AG08396 (cell line): ENCODE data around the gene MRPL18.
"Not testable (repeated sequence)": the region's sequence is repeated elsewhere in the genome, so short reads cannot be mapped to it uniquely, and the experiment has no call there.

Experiments
- DNase-seq: peaks from one replicate; pipeline ENCODE4 v3.0.0; 2012; ENCODE audit warnings: low spot score, mixed read lengths

The MRPL18 gene

GRCh38 chr6:159817951-159818739, 27.9 kb downstream of the MRPL18 start:
- DNase-seq: no peak

DNA sequence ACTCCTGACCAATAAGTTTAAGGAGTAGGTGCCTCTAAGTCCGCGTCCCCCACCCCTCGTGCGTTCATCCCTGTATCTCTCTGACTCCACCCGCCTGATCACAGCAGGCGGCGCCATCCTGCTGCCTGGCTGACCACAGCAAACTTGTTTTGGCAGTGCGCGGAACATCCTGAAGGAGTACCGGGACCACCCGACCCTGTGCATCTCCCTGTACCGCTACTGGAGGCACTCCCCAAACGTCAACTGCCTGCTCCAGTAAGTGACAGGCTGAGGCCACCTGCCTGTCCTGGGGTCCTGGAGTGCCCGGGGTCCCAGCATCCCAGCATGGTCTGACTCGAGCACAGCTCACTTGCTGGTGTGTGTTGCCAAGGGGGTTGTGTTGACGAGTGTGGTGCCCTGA, 28.8 kb downstream of the MRPL18 start:
- DNase-seq: no peak

DNA sequence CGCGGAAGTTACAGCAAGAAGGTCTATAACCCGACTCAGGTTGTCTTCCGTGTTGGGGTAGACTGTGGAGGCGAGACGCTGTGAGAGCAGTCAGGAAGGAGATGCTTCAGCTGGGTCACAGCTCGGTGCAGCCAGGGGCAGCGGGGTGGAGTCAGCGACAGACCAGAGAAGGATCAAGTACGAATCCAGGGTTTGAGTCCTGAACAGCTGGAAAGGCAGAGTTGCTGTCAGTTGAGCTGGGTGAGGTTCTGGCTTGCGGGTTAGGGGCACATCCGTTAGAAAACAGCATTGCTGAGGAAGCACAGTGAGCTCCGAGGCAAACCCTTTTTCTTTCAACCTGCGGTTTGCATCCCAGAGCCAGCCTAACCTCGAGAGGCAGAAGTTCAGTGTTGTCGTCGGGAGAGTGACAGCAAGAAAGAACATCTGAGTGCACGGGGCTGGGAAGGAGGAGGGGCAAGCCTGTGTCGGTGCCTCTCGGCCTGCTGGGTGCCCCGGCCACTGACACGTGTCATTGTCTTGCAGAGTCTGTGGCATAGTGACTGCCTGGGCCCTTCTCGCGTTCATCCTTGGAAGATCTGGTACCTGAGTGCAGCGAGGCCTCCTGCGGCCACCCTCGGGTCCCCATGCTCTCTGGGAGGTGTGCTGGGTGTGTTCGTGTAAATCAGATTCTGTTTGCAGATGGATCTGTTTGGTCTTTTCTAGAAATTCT, 29.8 kb downstream of the MRPL18 start:
- no peak for DNase-seq

DNA sequence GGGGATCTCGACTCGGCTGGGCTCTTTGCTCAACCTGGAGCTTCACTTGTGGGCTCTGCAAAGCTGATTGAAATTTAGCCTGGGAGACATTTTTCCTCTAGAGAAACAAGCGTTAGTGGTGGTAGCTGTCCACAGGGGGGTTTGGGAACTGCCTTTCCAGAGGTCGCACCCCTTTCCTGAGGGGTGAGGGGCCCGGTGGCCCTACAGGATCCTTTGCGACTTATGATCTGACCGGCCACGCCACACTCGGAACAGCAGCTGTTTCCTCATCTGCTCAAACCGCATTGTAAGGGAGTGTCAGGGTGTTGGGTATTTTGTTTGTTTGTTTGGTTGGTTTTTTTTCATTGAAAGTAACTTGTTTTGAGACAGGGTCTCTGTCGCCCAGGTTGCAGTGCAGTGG, 30.9 kb downstream of the MRPL18 start:
- DNase-seq: no peak

- no peak for DNase-seq
Observed at GRCh38 chr6:159821726-159822125, 31.5 kb downstream of the MRPL18 start.

GRCh38 chr6:159823953-159824352, 33.7 kb downstream of the MRPL18 start:
- no peak for DNase-seq

- DNase-seq: not testable (repeated sequence)
Observed at GRCh38 chr6:159824690-159825089, 34.4 kb downstream of the MRPL18 start.

- no peak for DNase-seq
Observed at GRCh38 chr6:159826004-159826403, 35.7 kb downstream of the MRPL18 start.

GRCh38 chr6:159826968-159827647, 36.8 kb downstream of the MRPL18 start:
- no peak for DNase-seq

GRCh38 chr6:159828074-159828473, 37.8 kb downstream of the MRPL18 start:
- no peak for DNase-seq

DNA sequence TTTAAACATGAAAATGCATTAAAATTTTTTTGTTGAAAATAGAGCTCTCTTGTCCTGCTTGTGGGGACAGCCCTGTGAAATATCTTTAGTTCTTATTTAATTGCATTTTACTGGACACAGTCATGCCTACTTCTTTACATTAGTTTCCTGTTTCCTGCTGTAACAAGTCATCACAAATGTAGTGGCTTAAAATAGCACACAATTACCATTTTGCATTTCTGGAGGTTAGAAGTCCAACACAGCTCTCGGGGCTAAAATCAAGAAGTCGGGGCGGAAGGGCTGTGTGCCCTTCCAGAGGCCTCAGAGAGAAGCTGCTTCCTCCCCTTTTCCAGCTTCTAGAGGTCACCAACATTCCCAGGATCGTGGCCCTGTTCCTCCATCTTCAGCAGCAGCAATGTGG, 39.3 kb downstream of the MRPL18 start:
- no peak for DNase-seq

DNA sequence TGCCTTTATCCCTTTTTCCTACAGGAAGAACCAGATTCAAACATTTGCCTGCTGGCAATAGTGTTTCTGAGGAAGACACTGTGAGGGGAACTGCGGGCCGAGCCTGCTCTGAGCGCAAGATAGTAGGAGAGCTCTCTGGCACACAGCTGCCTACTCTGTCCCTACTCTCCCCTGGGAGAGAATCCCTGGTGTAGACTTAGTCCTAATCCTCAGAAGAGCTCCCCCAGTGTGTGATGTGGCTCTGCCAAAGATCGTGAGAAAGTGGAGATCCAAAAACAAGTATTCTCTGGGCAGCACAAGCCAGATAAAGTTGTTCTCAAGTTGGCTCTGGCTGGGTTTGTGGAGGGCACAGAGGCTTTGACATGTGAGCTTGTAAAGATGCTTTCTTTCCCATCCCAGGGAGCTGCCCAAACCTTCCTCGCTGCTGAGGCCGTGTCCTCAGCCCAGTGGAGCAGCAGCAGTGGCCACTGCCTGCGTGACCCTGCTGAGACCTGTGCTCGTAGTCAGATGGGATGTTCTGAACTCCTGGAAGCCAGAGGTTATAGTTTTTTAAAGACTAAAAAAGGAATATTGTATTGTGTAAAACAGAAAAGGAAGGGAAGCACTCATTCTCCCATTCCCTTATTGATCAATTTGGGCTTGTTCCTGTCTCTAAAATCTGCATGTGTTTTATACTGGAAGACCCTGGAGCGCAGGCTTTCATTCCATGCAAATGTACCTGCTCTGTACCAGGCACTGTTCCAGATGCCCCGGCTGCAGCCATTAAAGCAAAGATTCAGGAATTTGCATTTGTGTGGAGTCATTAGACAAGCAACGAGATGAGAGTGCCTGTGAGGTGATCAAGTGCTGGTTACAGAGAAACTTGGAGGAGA, 40.5 kb downstream of the MRPL18 start:
- no peak for DNase-seq

GRCh38 chr6:159831373-159831679, 41.1 kb downstream of the MRPL18 start:
- no peak for DNase-seq

DNA sequence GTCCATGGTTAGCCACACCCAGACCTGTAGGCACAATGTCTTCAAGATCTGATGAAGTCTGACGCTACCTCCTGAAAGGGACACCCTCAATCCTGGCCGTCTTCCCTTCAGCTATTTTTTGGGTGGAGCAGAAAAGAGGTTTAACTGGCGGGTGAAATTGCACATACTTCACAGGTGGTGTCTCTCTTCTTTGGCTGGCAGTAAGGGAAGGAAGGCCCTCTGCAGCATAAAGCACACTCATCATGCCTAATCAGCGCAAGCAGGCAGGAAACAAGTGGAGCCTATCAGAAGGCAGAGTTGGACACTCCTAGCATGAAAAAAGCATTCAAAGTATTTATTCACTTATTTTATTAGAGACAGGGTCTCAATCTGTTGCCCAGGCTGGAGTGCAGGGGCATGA, 42.7 kb downstream of the MRPL18 start:
- no peak for DNase-seq

DNA sequence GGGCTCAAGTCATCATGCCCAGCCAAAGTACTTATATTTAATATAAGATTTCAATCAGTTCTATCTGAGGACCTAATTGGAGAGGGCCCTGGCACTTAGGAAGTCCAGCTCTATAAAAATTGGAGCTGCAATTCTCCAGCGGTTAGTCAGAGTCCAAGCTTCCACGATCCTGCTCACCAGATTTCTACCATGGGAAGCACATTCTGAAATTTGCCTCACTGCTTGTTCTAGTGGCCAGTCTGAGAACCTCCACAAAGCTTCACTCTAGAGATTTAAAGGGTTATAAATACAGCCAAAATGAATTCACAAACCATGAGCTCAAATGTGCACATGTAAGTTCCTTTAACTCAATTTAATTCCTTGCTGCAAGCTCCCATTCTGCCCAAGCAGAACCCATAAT, 43.3 kb downstream of the MRPL18 start:
- DNase-seq: peak; percentile 58

- DNase-seq: no peak
Observed at GRCh38 chr6:159833997-159834603, 43.8 kb downstream of the MRPL18 start.

GRCh38 chr6:159836718-159837490, 46.6 kb downstream of the MRPL18 start:
- DNase-seq: no peak

DNA sequence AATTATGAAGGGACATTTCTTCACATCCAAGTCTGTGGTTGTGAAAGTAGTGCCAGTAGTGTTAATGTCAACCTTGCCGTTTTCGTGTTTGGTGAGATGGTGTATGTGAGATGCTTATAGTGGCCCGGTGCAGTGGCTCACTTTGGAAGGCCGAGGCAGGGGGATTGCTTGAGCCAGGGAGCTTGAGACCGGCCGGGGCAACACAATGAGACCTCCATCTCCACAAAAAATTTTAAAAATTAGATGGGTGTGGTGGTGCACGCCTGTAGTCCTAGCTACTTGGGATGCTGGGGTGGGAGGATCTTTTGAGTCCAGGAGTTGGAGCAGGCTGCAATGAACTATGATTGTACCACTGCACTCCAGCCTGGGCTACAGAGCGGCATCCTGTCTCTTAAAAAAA, 47.2 kb downstream of the MRPL18 start:
- no peak for DNase-seq

GRCh38 chr6:159838020-159838744, 47.9 kb downstream of the MRPL18 start:
- DNase-seq: no peak

GRCh38 chr6:159842035-159842434, 51.8 kb downstream of the MRPL18 start:
- DNase-seq: no peak
